ENCODE results near the gene APOB. TPM values are rescaled to one million over a fixed set of nuclear protein-coding genes. Genes with fewer than 3 reads are reported as not detected.
A peak's percentile ranks its signal among the peaks of the same experiment; 100 is the strongest.

APOB gene
- total and polyA plus RNA-seq, 2 of the 13 experiments (the other 11 are each of a cell fraction or from before 2014, with no cell fraction given): 1,569 to 2,515 TPM

GRCh38 chr2:21005111-21005699, 38.7 kb downstream of the APOB start:
- CTCF ChIA-PET (ENCODE audit: low intra/inter-chr PET ratio, low total read pairs): no interaction called here
- Histone ChIP-seq H3K4me3 (replicated peaks in 1 of 3; ENCODE audit: insufficient read depth in 1 of 3, low read depth in 2 of 3, low read length in 3 of 3) (no peak overlapping the region), H3K4me1 (ENCODE audit: insufficient read depth, low read length) (peaks cover 29% of the 10 kb centered on the region), H3K9me3 (ENCODE audit: low read length) (no peaks in the 10 kb centered on the region), H3K27me3 (ENCODE audit: control insufficient read depth in 1 of 2, insufficient read depth in 2 of 2, low read length in 2 of 2) (no peaks in the 10 kb centered on the region), H2AFZ (ENCODE audit: low read length) (no peak overlapping the region), H3K79me2 (ENCODE audit: insufficient read depth, low read length) (peaks cover 6% of the 10 kb centered on the region), H3K27ac (ENCODE audit: extremely low read length, insufficient read depth, low read length) (no peak overlapping the region), H3K4me2 (ENCODE audit: low read depth, low read length) (no peak overlapping the region), H3K9ac (ENCODE audit: insufficient read depth, low read depth, low read length) (no peak overlapping the region), H4K20me1 (ENCODE audit: insufficient read depth, low read length) (peaks cover 94% of the 10 kb centered on the region), H3K36me3 (replicated peaks in 1 of 2; ENCODE audit: control insufficient read depth in 1 of 2, insufficient read depth in 2 of 2, low read length in 2 of 2) (peaks cover 41 to 89% of the 10 kb centered on the region in 2 experiments)
- ATAC-seq (peak; percentile 0; the same call in 1 of the 3 replicates), FAIRE-seq (no peak), DNase-seq (ENCODE audit: low spot score) (no peak)
- intact Hi-C loops (cut with micrococcal nuclease; ENCODE audit: unreplicated experiment) (loop anchor here (10.0 kb wide), 1 partner anchor 410 kb away; no protein-coding TSS in a partner anchor), in situ Hi-C loops (cut with HindIII; ENCODE audit: extremely low pct_ligation_motif_present, low pct_unique_long_range_greater_than_20kb) (no loop called here)
- no TSS peak for BruUV-seq (replicated peaks)
- 95% methylated on average over 9 of the region's 9 CpGs for WGBS (ENCODE audit: low lambda C conversion rate)
- POLR2A ChIA-PET: interaction anchor here (0.9 to 13.6 kb wide), 6 partner anchors 9 to 113 kb away, joined by 3 to 119 read pairs (median 5); no protein-coding TSS in a partner anchor
- TF ChIP-seq MTERF4 (CRISPR knock-in tag; IDR thresholded peaks at IDR 0.05) (no peak), GMEB1 (CRISPR knock-in tag; IDR thresholded peaks at IDR 0.05; ENCODE audit: borderline replicate concordance) (0 out of 2 replicates have a peak, but pooled peaks have one; percentile 0), ZGPAT (CRISPR knock-in tag; IDR thresholded peaks at IDR 0.05) (no peak; the same call in 1 of the 2 replicates), ZFX (CRISPR knock-in tag; IDR thresholded peaks at IDR 0.05; ENCODE audit: low read depth) (peak; percentile 30; the same call in 1 of the 2 replicates), PAF1 (CRISPR knock-in tag; IDR thresholded peaks at IDR 0.05) (peak; percentile 100), ZNF83 (CRISPR knock-in tag; IDR thresholded peaks at IDR 0.05; ENCODE audit: borderline replicate concordance) (no peak), SRY (CRISPR knock-in tag; IDR thresholded peaks at IDR 0.05) (no peak), YEATS4 (CRISPR knock-in tag; IDR thresholded peaks at IDR 0.05; ENCODE audit: borderline replicate concordance) (no peak), TOE1 (CRISPR knock-in tag; IDR thresholded peaks at IDR 0.05) (no peak), JDP2 (CRISPR knock-in tag; IDR thresholded peaks at IDR 0.05; ENCODE audit: borderline replicate concordance) (no peak), THAP8 (CRISPR knock-in tag; IDR thresholded peaks at IDR 0.05; ENCODE audit: borderline replicate concordance) (no peak), NAIF1 (CRISPR knock-in tag; IDR thresholded peaks at IDR 0.05; ENCODE audit: borderline replicate concordance) (peak; percentile 76; the same call in 1 of the 2 replicates), ZNF543 (CRISPR knock-in tag; IDR thresholded peaks at IDR 0.05) (0 out of 2 replicates have a peak, but pooled peaks have one; percentile 49), PHF8 (CRISPR knock-in tag; IDR thresholded peaks at IDR 0.05) (no peak), AGO1 (IDR thresholded peaks at IDR 0.05; ENCODE audit: low read depth, low read length, poor library complexity, severe bottlenecking) (no peak), MYPOP (CRISPR knock-in tag; IDR thresholded peaks at IDR 0.05) (peak; percentile 54; the same call in 1 of the 2 replicates), MED1 (CRISPR knock-in tag; IDR thresholded peaks at IDR 0.05) (no peak), ATF7 (IDR thresholded peaks at IDR 0.05) (no peak), ATF7 (CRISPR knock-in tag; IDR thresholded peaks at IDR 0.05) (no peak)

Data from HepG2 (cell line).